ENCODE results near the gene FAU.

The FAU gene

DNA sequence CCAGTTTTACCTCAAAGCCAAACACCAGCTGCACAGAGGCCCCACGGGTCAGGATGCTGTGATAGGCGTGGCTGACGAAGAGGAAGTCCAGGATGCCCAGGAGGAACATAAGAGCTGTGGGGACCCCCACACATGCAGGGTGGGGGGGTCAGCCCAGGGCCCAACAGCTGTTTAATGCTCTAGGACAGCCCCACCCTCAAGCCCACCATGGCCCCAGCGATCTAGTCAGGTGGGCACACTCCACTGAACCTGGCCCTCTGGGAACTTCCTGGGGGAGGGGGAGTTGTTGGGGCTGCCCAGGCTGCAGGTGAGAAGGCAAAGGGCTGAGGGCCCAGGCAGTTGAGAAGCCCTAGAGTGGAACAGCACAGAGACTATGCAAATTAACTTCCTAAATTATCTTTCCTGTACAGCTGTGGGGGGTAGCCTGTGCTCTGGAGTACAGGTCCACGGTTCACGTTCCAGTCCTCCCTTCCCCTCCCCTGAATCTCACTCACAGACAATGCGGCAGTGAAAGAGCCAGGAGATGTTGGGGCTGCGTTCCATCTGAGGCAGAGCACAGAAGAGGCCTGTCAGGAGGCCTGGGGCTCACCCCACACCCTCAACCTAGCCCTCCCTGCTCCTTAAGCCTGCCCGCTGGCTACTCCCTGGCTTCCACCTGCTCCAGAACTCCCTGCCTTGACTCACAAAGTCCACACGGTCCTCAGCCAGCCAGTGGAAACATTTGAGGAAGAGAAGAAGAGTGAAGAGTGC is 10.5 kb upstream of the FAU start:
- ATAC-seq: no peak

DNA sequence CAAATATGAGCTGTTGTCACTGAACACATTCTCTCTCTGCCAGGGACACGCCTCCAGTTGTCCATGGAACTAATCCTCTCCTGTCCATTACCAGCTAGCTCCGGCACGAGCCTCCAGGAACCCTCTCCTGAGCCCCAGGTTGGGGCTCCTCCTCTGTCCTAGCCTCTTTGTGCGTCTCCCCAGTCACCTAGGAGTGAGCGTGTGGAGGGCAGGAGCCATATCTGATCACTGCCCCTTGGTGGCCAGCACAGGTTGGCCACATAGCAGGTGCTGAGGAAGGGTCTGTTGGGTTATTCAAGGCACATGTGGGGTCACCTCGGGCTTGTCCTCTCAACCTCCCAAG is 9.9 kb upstream of the FAU start:
- TF ChIP-seq ZFP3 (CRISPR knock-in tag; IDR thresholded peaks at IDR 0.05) (no peak), ZC3H10 (CRISPR knock-in tag; IDR thresholded peaks at IDR 0.05) (no peak)
- TF ChIP-seq, protein P1, sequence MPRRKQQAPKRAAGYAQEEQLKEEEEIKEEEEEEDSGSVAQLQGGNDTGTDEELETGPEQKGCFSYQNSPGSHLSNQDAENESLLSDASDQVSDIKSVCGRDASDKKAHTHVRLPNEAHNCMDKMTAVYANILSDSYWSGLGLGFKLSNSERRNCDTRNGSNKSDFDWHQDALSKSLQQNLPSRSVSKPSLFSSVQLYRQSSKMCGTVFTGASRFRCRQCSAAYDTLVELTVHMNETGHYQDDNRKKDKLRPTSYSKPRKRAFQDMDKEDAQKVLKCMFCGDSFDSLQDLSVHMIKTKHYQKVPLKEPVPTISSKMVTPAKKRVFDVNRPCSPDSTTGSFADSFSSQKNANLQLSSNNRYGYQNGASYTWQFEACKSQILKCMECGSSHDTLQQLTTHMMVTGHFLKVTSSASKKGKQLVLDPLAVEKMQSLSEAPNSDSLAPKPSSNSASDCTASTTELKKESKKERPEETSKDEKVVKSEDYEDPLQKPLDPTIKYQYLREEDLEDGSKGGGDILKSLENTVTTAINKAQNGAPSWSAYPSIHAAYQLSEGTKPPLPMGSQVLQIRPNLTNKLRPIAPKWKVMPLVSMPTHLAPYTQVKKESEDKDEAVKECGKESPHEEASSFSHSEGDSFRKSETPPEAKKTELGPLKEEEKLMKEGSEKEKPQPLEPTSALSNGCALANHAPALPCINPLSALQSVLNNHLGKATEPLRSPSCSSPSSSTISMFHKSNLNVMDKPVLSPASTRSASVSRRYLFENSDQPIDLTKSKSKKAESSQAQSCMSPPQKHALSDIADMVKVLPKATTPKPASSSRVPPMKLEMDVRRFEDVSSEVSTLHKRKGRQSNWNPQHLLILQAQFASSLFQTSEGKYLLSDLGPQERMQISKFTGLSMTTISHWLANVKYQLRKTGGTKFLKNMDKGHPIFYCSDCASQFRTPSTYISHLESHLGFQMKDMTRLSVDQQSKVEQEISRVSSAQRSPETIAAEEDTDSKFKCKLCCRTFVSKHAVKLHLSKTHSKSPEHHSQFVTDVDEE (CRISPR knock-in tag; IDR thresholded peaks at IDR 0.05): no peak
- TF ChIP-seq, protein P2, sequence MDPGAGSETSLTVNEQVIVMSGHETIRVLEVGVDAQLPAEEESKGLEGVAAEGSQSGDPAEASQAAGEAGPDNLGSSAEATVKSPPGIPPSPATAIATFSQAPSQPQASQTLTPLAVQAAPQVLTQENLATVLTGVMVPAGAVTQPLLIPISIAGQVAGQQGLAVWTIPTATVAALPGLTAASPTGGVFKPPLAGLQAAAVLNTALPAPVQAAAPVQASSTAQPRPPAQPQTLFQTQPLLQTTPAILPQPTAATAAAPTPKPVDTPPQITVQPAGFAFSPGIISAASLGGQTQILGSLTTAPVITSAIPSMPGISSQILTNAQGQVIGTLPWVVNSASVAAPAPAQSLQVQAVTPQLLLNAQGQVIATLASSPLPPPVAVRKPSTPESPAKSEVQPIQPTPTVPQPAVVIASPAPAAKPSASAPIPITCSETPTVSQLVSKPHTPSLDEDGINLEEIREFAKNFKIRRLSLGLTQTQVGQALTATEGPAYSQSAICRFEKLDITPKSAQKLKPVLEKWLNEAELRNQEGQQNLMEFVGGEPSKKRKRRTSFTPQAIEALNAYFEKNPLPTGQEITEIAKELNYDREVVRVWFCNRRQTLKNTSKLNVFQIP (CRISPR knock-in tag; IDR thresholded peaks at IDR 0.05; ENCODE audit: borderline replicate concordance, low read depth): no peak
- ATAC-seq: no peak

More for the DNA sequence above, 10.5 kb upstream of the FAU start:
- TF ChIP-seq GLIS3 (CRISPR knock-in tag; IDR thresholded peaks at IDR 0.05) (no peak), ARNTL (CRISPR knock-in tag; IDR thresholded peaks at IDR 0.05; ENCODE audit: borderline replicate concordance, low read depth) (no peak), TCF4 (CRISPR knock-in tag; IDR thresholded peaks at IDR 0.05; ENCODE audit: borderline replicate concordance) (no peak), ZNF8 (CRISPR knock-in tag; IDR thresholded peaks at IDR 0.05) (no peak), BACH2 (CRISPR knock-in tag; IDR thresholded peaks at IDR 0.05; ENCODE audit: borderline replicate concordance) (no peak), ISL1 (CRISPR knock-in tag; IDR thresholded peaks at IDR 0.05) (no peak), ZFP30 (CRISPR knock-in tag; IDR thresholded peaks at IDR 0.05) (no peak), OSR1 (CRISPR knock-in tag; IDR thresholded peaks at IDR 0.05) (no peak), TOX (CRISPR knock-in tag; IDR thresholded peaks at IDR 0.05; ENCODE audit: borderline replicate concordance) (no peak), ZNF70 (CRISPR knock-in tag; IDR thresholded peaks at IDR 0.05) (no peak), SNAI2 (CRISPR knock-in tag; IDR thresholded peaks at IDR 0.05) (no peak), PPARA (CRISPR knock-in tag; IDR thresholded peaks at IDR 0.05; ENCODE audit: borderline replicate concordance) (no peak), ZFP3 (CRISPR knock-in tag; IDR thresholded peaks at IDR 0.05) (no peak)
- TF ChIP-seq, protein P3, sequence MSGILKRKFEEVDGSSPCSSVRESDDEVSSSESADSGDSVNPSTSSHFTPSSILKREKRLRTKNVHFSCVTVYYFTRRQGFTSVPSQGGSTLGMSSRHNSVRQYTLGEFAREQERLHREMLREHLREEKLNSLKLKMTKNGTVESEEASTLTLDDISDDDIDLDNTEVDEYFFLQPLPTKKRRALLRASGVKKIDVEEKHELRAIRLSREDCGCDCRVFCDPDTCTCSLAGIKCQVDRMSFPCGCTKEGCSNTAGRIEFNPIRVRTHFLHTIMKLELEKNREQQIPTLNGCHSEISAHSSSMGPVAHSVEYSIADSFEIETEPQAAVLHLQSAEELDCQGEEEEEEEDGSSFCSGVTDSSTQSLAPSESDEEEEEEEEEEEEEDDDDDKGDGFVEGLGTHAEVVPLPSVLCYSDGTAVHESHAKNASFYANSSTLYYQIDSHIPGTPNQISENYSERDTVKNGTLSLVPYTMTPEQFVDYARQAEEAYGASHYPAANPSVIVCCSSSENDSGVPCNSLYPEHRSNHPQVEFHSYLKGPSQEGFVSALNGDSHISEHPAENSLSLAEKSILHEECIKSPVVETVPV (CRISPR knock-in tag; IDR thresholded peaks at IDR 0.05): no peak
- TF ChIP-seq, protein P4, sequence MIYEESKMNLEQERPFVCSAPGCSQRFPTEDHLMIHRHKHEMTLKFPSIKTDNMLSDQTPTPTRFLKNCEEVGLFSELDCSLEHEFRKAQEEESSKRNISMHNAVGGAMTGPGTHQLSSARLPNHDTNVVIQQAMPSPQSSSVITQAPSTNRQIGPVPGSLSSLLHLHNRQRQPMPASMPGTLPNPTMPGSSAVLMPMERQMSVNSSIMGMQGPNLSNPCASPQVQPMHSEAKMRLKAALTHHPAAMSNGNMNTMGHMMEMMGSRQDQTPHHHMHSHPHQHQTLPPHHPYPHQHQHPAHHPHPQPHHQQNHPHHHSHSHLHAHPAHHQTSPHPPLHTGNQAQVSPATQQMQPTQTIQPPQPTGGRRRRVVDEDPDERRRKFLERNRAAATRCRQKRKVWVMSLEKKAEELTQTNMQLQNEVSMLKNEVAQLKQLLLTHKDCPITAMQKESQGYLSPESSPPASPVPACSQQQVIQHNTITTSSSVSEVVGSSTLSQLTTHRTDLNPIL (CRISPR knock-in tag; IDR thresholded peaks at IDR 0.05; ENCODE audit: low read depth): no peak

DNA sequence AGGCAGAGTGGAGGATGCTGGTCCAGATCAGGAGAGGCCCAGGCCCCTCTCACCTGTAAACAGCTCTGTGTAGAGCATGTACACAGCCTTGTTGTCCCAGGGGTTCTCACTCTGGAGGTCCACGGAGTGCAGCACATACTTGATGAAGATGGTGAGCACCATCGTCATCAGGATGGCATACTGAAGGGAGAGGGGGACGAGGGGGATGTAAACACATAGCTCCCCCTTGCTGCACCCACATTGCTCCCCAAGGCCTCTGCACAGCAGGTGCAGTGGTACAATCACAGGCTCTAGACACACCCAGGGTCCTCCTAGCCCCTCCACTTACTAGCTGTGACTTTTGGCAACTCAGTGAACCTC is 9.5 kb upstream of the FAU start:
- no peak for ATAC-seq
- TF ChIP-seq CSDC2 (CRISPR knock-in tag; IDR thresholded peaks at IDR 0.05) (no peak), ZNF8 (CRISPR knock-in tag; IDR thresholded peaks at IDR 0.05) (no peak), ZFP3 (CRISPR knock-in tag; IDR thresholded peaks at IDR 0.05) (no peak), ZNF565 (CRISPR knock-in tag; conservative IDR thresholded peaks at IDR 0.05; ENCODE audit: low read depth) (no peak), TOX (CRISPR knock-in tag; IDR thresholded peaks at IDR 0.05; ENCODE audit: borderline replicate concordance) (no peak), BACH2 (CRISPR knock-in tag; IDR thresholded peaks at IDR 0.05; ENCODE audit: borderline replicate concordance) (no peak), ESRRG (CRISPR knock-in tag; IDR thresholded peaks at IDR 0.05) (no peak), OSR1 (CRISPR knock-in tag; IDR thresholded peaks at IDR 0.05) (no peak), RARB (CRISPR knock-in tag; IDR thresholded peaks at IDR 0.05) (no peak), ZNF70 (CRISPR knock-in tag; IDR thresholded peaks at IDR 0.05) (no peak), SNAI2 (CRISPR knock-in tag; IDR thresholded peaks at IDR 0.05) (no peak)
- TF ChIP-seq, protein P1 (CRISPR knock-in tag; IDR thresholded peaks at IDR 0.05): no peak
- TF ChIP-seq, protein P2 (CRISPR knock-in tag; IDR thresholded peaks at IDR 0.05; ENCODE audit: borderline replicate concordance, low read depth): no peak
- TF ChIP-seq, protein P4 (CRISPR knock-in tag; IDR thresholded peaks at IDR 0.05; ENCODE audit: low read depth): no peak
